HCT116 (cell line): ENCODE data around the gene DELE1. TPM values are rescaled to one million over a fixed set of nuclear protein-coding genes. Genes with fewer than 3 reads are reported as not detected.

Source experiments
- ATAC-seq: fragments of 200-7000 bp; cut with Tn5 transposase; 2 replicates; pipeline ENCODE4 v1.9.1; 2020; ENCODE audit warnings: mild to moderate bottlenecking, moderate library complexity
- BruUV-seq: library from RNA; stranded (reverse); fragments of 400-500 nt; replicated peaks from 2 replicates; lab custom pipeline; 2021; lab: Mats Ljungman, UMichigan
- CTCF ChIA-PET: fragments of 300-600 bp; sonication (Branson Sonifier 250); formaldehyde crosslinking; loops from one replicate; lab custom pipeline; 2021; ENCODE audit warnings: antibody characterized with exemption; lab: Charles Lee
- POLR2A ChIA-PET: fragments of 300-600, 350-600 bp; sonication (Branson Sonifier 250); formaldehyde crosslinking; loops from one replicate; lab custom pipeline; 2021; ENCODE audit warnings: antibody characterized with exemption; lab: Charles Lee
- RAD21 ChIA-PET, 2 experiments: fragments of 300-600 bp; sonication (Branson Sonifier 250); formaldehyde crosslinking; loops; one replicate each; lab custom pipeline; 2023; ENCODE audit warnings: low total read pairs in 2 of 2; ENCODE audit not compliant: uncharacterized antibody in 2 of 2, unreplicated experiment in 2 of 2, low non-redundant PET in 1 of 2; lab: Charles Lee
- DNase-seq: peaks from one replicate; pipeline ENCODE4 v3.0.0-alpha.2; 2010; ENCODE audit warnings: low read depth, low spot score
- H2AFZ ChIP-seq: fragments of 200-600 bp; shearing (Covaris generic), sonication (generic); 2 replicates; pipeline ENCODE4 v1.6.1; 2017; ENCODE audit warnings: low read depth, mixed run types, mixed read lengths, antibody characterized with exemption, low read length; ENCODE audit not compliant: poor library complexity, severe bottlenecking
- H3K27ac ChIP-seq: 2 replicates; pipeline ENCODE4 v1.5.1; 2012; ENCODE audit warnings: low read depth, low read length
- H3K27me3 ChIP-seq: fragments of 200-600 bp; sonication (generic); 2 replicates; pipeline ENCODE4 v1.6.1; 2016; ENCODE audit warnings: mixed run types, low read length, mixed read lengths; ENCODE audit not compliant: insufficient read depth
- H3K36me3 ChIP-seq, 2 experiments: fragments of 200-500 bp in 1 of 2; fragments of 200-600 bp in 1 of 2; sonication (Bioruptor generic) in 1 of 2; sonication (generic) in 1 of 2; 2 replicates each; pipeline versions ENCODE4 v1.5.1 to v1.6.1; 2014 to 2016; ENCODE audit warnings: low read length in 2 of 2, inconsistent platforms in 1 of 2, mixed read lengths in 1 of 2, mixed run types in 1 of 2; ENCODE audit not compliant: insufficient read depth in 2 of 2, control insufficient read depth in 1 of 2
- H3K4me1 ChIP-seq, 2 experiments: fragments of 200-600 bp in 1 of 2; sonication (generic) in 1 of 2; 2 replicates each; pipeline versions ENCODE4 v1.5.1 to v1.6.1; 2012 to 2017; ENCODE audit warnings: low read length in 2 of 2, inconsistent platforms in 1 of 2, mild to moderate bottlenecking in 1 of 2, mixed read lengths in 1 of 2, mixed run types in 1 of 2, moderate library complexity in 1 of 2; ENCODE audit not compliant: insufficient read depth in 2 of 2, control insufficient read depth in 1 of 2
- H3K4me2 ChIP-seq: fragments of 200-600 bp; sonication (generic); 2 replicates; pipeline ENCODE4 v1.6.1; 2017; ENCODE audit warnings: mixed run types, low read length, mixed read lengths
- H3K4me3 ChIP-seq, 2 experiments: fragments of 200-600 bp in 1 of 2; sonication (generic) in 1 of 2; replicated peaks in 1 of 2; 2 replicates each; pipeline ENCODE4 v1.5.1; 2011 to 2016; ENCODE audit warnings: low read length in 2 of 2, control low read depth in 1 of 2, low read depth in 1 of 2, mild to moderate bottlenecking in 1 of 2, mixed read lengths in 1 of 2, mixed run types in 1 of 2
- H3K79me2 ChIP-seq: fragments of 200-600 bp; sonication (generic); 2 replicates; pipeline ENCODE4 v1.6.1; 2017; ENCODE audit warnings: mild to moderate bottlenecking, mixed run types, low read length, moderate library complexity, mixed read lengths; ENCODE audit not compliant: insufficient read depth
- H3K9ac ChIP-seq: fragments of 200-600 bp; sonication (generic); 2 replicates; pipeline ENCODE4 v1.6.1; 2016; ENCODE audit warnings: low read length, mixed read lengths
- H3K9me2 ChIP-seq: fragments of 200-600 bp; sonication (generic), shearing (Covaris generic); 2 replicates; pipeline ENCODE4 v1.6.1; 2017; ENCODE audit warnings: mixed run types, mild to moderate bottlenecking, moderate library complexity; ENCODE audit not compliant: insufficient read depth
- H3K9me3 ChIP-seq, 2 experiments: fragments of 200-500 bp in 1 of 2; fragments of 200-600 bp in 1 of 2; sonication (Bioruptor generic) in 1 of 2; sonication (generic) in 1 of 2; 2 replicates each; pipeline ENCODE4 v1.6.1; 2014 to 2017; ENCODE audit warnings: low read length in 2 of 2, mixed read lengths in 2 of 2, inconsistent platforms in 1 of 2, low read depth in 1 of 2, mild to moderate bottlenecking in 1 of 2, mixed run types in 1 of 2, moderate library complexity in 1 of 2; ENCODE audit not compliant: control insufficient read depth in 1 of 2, insufficient read depth in 1 of 2
- H4K20me1 ChIP-seq: fragments of 200-600 bp; sonication (generic), shearing (Covaris generic); 2 replicates; pipeline ENCODE4 v1.6.1; 2017; ENCODE audit warnings: mixed run types, mild to moderate bottlenecking, moderate library complexity; ENCODE audit not compliant: insufficient read depth
- CEBPB ChIP-seq: IDR thresholded peaks from 2 replicates; pipeline ENCODE4 v1.6.1; 2012; ENCODE audit warnings: low read depth
- ELF1 ChIP-seq: IDR thresholded peaks from 2 replicates; pipeline ENCODE4 v1.6.1; 2012; ENCODE audit warnings: low read depth, borderline replicate concordance
- EZH2 ChIP-seq: fragments of 200-600 bp; sonication (generic); IDR thresholded peaks from 2 replicates; pipeline ENCODE4 v1.6.1; 2017; ENCODE audit warnings: antibody characterized with exemption, mixed run types
- EZH2phosphoT487 ChIP-seq: fragments of 200-600 bp; IDR thresholded peaks from 2 replicates; pipeline ENCODE4 v1.6.1; 2018; ENCODE audit warnings: antibody characterized with exemption, borderline replicate concordance
- FOSL1 ChIP-seq: IDR thresholded peaks from 2 replicates; pipeline ENCODE4 v1.6.1; 2012; ENCODE audit warnings: low read depth
- POLR2A ChIP-seq: IDR thresholded peaks from 2 replicates; pipeline ENCODE4 v1.7.0; 2011; ENCODE audit warnings: borderline replicate concordance; ENCODE audit not compliant: insufficient read depth, insufficient read length; ENCODE audit errors: extremely low read depth
- POLR2AphosphoS5 ChIP-seq: IDR thresholded peaks from 2 replicates; pipeline ENCODE4 v1.6.1; 2011; ENCODE audit warnings: mild to moderate bottlenecking, low read depth, low read length, moderate library complexity
- RAD21 ChIP-seq: IDR thresholded peaks from 2 replicates; pipeline ENCODE4 v1.6.1; 2012; ENCODE audit warnings: low read depth, mild to moderate bottlenecking
- SP1 ChIP-seq: IDR thresholded peaks from 2 replicates; pipeline ENCODE4 v1.6.1; 2012; ENCODE audit warnings: low read depth
- SRF ChIP-seq: IDR thresholded peaks from 2 replicates; pipeline ENCODE4 v1.6.1; 2012; ENCODE audit warnings: low read depth
- TCF7L2 ChIP-seq: IDR thresholded peaks from 2 replicates; pipeline ENCODE4 v1.7.0; 2011; ENCODE audit warnings: borderline replicate concordance, inconsistent platforms; ENCODE audit not compliant: insufficient read depth, insufficient read length; ENCODE audit errors: extremely low read depth
- ZFX ChIP-seq: fragments of 450-650 bp; IDR thresholded peaks from 2 replicates; pipeline ENCODE4 v1.6.1; 2017
- intact Hi-C: fragments of 100-400 bp; cut with micrococcal nuclease; formaldehyde crosslinking; loops from 2 replicates; pipeline ENCODE4 v1.10.0; 2022
- total RNA-seq: library from RNA; stranded (reverse); gene quantifications from one replicate; pipeline ENCODE4 v1.2.1, GENCODE V29; 2021; ENCODE audit not compliant: unreplicated experiment
- TF ChIP-seq, protein P1 (sequence below): IDR thresholded peaks from 2 replicates; pipeline ENCODE4 v1.6.1; 2012
- TF ChIP-seq, protein P2 (sequence below), 3 experiments: fragments of 200-600 bp in 1 of 3; sonication (generic) in 1 of 3; IDR thresholded peaks in 2 of 3; conservative IDR thresholded peaks in 1 of 3; 2 replicates each; pipeline ENCODE4 v1.5.1; 2012 to 2017; ENCODE audit warnings: low read depth in 2 of 3, low read length in 2 of 3, antibody characterized with exemption in 1 of 3, borderline replicate concordance in 1 of 3, control low read depth in 1 of 3, mild to moderate bottlenecking in 1 of 3, mixed read lengths in 1 of 3, mixed run types in 1 of 3, moderate library complexity in 1 of 3; ENCODE audit not compliant: insufficient read depth in 1 of 3
- TF ChIP-seq, protein P3 (sequence below): IDR thresholded peaks from 2 replicates; pipeline ENCODE4 v1.6.1; 2011; ENCODE audit warnings: mild to moderate bottlenecking, low read length, moderate library complexity; ENCODE audit not compliant: insufficient replicate concordance; ENCODE audit errors: extremely low read depth
- TF ChIP-seq, protein P4 (sequence below): IDR thresholded peaks from 2 replicates; pipeline ENCODE4 v1.6.1; 2012

The DELE1 gene
- total RNA-seq, 1 experiment from 2014 or later = 74.1 TPM

DNA sequence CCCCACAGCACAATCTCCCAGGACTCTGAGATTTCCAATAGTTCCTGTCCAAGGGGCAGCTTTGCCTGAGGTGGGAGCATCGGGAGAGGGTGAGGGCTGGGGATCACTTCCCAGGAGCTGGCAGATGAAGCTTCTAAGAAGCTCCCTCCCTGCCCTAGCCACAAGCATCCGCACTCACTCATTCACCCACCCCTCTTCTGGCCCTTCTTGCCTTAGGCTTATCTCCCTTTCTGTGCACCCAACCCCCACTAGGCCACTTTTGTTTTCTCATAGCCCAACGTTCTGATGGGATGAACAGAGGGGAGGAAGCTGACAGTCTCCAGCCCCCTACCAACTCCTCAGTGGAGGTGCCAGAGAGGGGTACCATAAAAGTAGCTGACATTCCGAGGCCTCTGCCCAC lies 41.8 kb upstream of the DELE1 start (continued):
- no peak for TF ChIP-seq ELF1
- TF ChIP-seq SP1 = no peak
- no peak for TF ChIP-seq ZFX
- no peak for TF ChIP-seq EZH2phosphoT487
- TF ChIP-seq POLR2A = no peak
- no peak for TF ChIP-seq CEBPB

DNA sequence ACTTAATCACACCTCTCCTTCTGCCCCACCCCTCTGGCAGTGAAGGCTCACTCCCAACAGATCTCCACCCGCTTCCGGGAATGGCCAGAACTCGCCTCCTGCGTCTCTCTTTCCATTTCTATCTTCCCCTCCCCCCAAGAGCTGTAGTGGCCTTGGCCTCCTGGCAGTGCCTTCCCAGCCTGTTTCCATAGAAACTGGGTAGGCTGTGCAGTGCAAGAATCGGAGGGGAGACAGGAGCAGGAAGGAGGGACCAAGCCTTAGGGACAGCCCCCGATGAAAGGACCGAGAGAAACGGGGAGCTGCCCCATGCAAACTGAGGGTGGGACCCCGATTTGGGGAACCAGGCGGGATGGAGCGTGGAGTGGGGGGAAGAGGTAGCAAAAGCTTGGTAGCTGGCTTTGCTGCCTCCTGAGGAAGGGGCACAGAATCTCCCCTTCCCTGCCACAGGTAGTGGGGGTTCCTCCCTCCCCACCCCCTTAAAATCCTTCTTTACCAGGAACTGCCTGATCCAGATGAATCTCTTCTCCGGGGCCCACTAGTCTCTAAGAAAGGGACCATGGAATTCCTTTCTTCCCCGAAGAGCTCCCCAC lies 41.0 kb upstream of the DELE1 start:
- intact Hi-C loops = no loop called here

More for the DNA sequence above, 41.0 kb upstream of the DELE1 start:
- peaks cover 4% of the 10 kb centered on the region; the same call in 1 of the 2 replicates for H3K27me3 ChIP-seq
- H3K27ac ChIP-seq = no peak overlapping the region
- no peak overlapping the region for H3K4me3 ChIP-seq
- TF ChIP-seq ZFX (no peak), FOSL1 (no peak), EZH2 (no peak), POLR2A (no peak), RAD21 (no peak), CEBPB (no peak), POLR2AphosphoS5 (no peak), ELF1 (no peak), SRF (no peak), SP1 (no peak), TCF7L2 (no peak)
- TF ChIP-seq, protein P1, sequence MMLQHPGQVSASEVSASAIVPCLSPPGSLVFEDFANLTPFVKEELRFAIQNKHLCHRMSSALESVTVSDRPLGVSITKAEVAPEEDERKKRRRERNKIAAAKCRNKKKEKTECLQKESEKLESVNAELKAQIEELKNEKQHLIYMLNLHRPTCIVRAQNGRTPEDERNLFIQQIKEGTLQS = no peak
- TF ChIP-seq, protein P2, sequence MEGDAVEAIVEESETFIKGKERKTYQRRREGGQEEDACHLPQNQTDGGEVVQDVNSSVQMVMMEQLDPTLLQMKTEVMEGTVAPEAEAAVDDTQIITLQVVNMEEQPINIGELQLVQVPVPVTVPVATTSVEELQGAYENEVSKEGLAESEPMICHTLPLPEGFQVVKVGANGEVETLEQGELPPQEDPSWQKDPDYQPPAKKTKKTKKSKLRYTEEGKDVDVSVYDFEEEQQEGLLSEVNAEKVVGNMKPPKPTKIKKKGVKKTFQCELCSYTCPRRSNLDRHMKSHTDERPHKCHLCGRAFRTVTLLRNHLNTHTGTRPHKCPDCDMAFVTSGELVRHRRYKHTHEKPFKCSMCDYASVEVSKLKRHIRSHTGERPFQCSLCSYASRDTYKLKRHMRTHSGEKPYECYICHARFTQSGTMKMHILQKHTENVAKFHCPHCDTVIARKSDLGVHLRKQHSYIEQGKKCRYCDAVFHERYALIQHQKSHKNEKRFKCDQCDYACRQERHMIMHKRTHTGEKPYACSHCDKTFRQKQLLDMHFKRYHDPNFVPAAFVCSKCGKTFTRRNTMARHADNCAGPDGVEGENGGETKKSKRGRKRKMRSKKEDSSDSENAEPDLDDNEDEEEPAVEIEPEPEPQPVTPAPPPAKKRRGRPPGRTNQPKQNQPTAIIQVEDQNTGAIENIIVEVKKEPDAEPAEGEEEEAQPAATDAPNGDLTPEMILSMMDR (IDR thresholded peaks at IDR 0.05 in 2 of 3, conservative IDR thresholded peaks at IDR 0.05 in 1 of 3; ENCODE audit: borderline replicate concordance in 1 of 3, insufficient read depth in 1 of 3, low read depth in 2 of 3, low read length in 2 of 3) = no peak
- TF ChIP-seq, protein P3, sequence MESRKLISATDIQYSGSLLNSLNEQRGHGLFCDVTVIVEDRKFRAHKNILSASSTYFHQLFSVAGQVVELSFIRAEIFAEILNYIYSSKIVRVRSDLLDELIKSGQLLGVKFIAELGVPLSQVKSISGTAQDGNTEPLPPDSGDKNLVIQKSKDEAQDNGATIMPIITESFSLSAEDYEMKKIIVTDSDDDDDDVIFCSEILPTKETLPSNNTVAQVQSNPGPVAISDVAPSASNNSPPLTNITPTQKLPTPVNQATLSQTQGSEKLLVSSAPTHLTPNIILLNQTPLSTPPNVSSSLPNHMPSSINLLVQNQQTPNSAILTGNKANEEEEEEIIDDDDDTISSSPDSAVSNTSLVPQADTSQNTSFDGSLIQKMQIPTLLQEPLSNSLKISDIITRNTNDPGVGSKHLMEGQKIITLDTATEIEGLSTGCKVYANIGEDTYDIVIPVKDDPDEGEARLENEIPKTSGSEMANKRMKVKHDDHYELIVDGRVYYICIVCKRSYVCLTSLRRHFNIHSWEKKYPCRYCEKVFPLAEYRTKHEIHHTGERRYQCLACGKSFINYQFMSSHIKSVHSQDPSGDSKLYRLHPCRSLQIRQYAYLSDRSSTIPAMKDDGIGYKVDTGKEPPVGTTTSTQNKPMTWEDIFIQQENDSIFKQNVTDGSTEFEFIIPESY = no peak
- TF ChIP-seq, protein P4, sequence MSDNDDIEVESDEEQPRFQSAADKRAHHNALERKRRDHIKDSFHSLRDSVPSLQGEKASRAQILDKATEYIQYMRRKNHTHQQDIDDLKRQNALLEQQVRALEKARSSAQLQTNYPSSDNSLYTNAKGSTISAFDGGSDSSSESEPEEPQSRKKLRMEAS = no peak
- POLR2A ChIA-PET = no interaction called here
- ATAC-seq = no peak
- H3K36me3 ChIP-seq = no peaks in the 10 kb centered on the region
- no peaks in the 10 kb centered on the region for H3K9me2 ChIP-seq
- no peak overlapping the region for H3K9ac ChIP-seq
- no peak overlapping the region for H2AFZ ChIP-seq
- CTCF ChIA-PET = interaction anchor here (2.4 to 5.2 kb wide), 2 partner anchors 78 to 218 kb away, joined by 7 to 31 read pairs; no protein-coding TSS in a partner anchor
- no peaks in the 10 kb centered on the region; the same call in 1 of the 2 replicates for H3K79me2 ChIP-seq
- RAD21 ChIA-PET = no interaction called here
- BruUV-seq = no TSS peak
- peaks cover 3 to 13% of the 10 kb centered on the region in 2 experiments; a peak in 3 of 4 replicates for H3K4me1 ChIP-seq
- H3K4me2 ChIP-seq = peak overlapping the region; percentile 14; the same call in 1 of the 2 replicates
- no peak for DNase-seq
- H4K20me1 ChIP-seq = no peaks in the 10 kb centered on the region
- no peaks in the 10 kb centered on the region for H3K9me3 ChIP-seq
